Esophagus squamous epithelium (tissue), 4 donors: ENCODE results near the gene PLOD2.

ENCODE experiments used
- CTCF ChIP-seq, 6 experiments: fragments of 450-650 bp in 4 of 6; fragments of 200-600 bp in 2 of 6; sonication (generic) in 2 of 6; IDR thresholded peaks; one replicate each; pipeline ENCODE4 v1.5.1; 2016 to 2019; ENCODE audit warnings: antibody characterized with exemption in 6 of 6, mild to moderate bottlenecking in 4 of 6, moderate library complexity in 4 of 6
- POLR2A ChIP-seq, 4 donors: fragments of 450-650 bp; IDR thresholded peaks; one replicate each; pipeline ENCODE4 v1.6.1; 2017; ENCODE audit warnings: antibody characterized with exemption in 4 of 4, mild to moderate bottlenecking in 4 of 4, moderate library complexity in 3 of 4

GRCh38 chr3:146052791-146053310 is 108.1 kb downstream of the PLOD2 start:
- no peak for TF ChIP-seq POLR2A (IDR thresholded peaks at IDR 0.05)
- TF ChIP-seq CTCF (IDR thresholded peaks at IDR 0.05): no peak
